Spleen (tissue), 7 donors: ENCODE measurements around the gene SERPINB4.

ENCODE experiments used
- CTCF ChIP-seq, 11 experiments: fragments of 200-600 bp in 7 of 11; fragments of 450-650 bp in 4 of 11; sonication (generic) in 4 of 11; IDR thresholded peaks in 8 of 11; conservative IDR thresholded peaks in 3 of 11; 1 replicate in 7 of 11; 2 replicates in 4 of 11; pipeline versions ENCODE4 v1.4.0 to v1.8.0; 2016 to 2021; ENCODE audit warnings: antibody characterized with exemption in 11 of 11, inconsistent platforms in 4 of 11, mild to moderate bottlenecking in 1 of 11
- POLR2A ChIP-seq, 3 donors: fragments of 450-650 bp; IDR thresholded peaks; one replicate each; pipeline ENCODE4 v1.5.1; 2017; ENCODE audit warnings: antibody characterized with exemption in 3 of 3, mild to moderate bottlenecking in 1 of 3
- donor health status: DM: no; HTN: no; CAD: no; lungs with moderate emphysema.
- donor health status: DM: no; HTN: no; CAD: no.
- donor health status: DM: no; HTN: no; CAD: no.

- TF ChIP-seq CTCF (IDR thresholded peaks at IDR 0.05 in 8 of 11, conservative IDR thresholded peaks at IDR 0.05 in 3 of 11) (no peak), POLR2A (IDR thresholded peaks at IDR 0.05) (no peak)
Observed at GRCh38 chr18:63603772-63604171, 40.3 kb downstream of the SERPINB4 start.
